H1 (cell line): ENCODE data around the gene RETREG1. TPM values are rescaled to one million over a fixed set of nuclear protein-coding genes. Genes with fewer than 3 reads are reported as not detected.

Experiments used
- CTCF ChIA-PET: fragments of 300-600 bp; sonication (Branson Sonifier 250); formaldehyde crosslinking; loops from one replicate; lab custom pipeline; 2021; ENCODE audit not compliant: partially characterized antibody; lab: Charles Lee
- POLR2A ChIA-PET: fragments of 300-600 bp; sonication (Branson Sonifier 250); formaldehyde crosslinking; loops from one replicate; lab custom pipeline; 2021; ENCODE audit warnings: inconsistent platforms; ENCODE audit not compliant: partially characterized antibody; lab: Charles Lee
- DNase-seq, 2 experiments: peaks; one replicate each; pipeline versions ENCODE4 v3.0.0 to v3.0.0-alpha.2; 2010 to 2022; ENCODE audit warnings: low spot score in 2 of 2, low read depth in 1 of 2, mixed read lengths in 1 of 2
- FAIRE-seq: peaks from 2 replicates; lab custom pipeline; 2011; peaks lifted over from hg19 to GRCh38; lab: Jason Lieb, UNC
- H2AFZ ChIP-seq: 2 replicates; pipeline ENCODE4 v1.8.1; 2012; ENCODE audit warnings: low read length, inconsistent platforms
- H2AK5ac ChIP-seq: 2 replicates; pipeline ENCODE4 v1.6.1; 2013; ENCODE audit warnings: low read depth, low read length
- H2BK120ac ChIP-seq: replicated peaks from 2 replicates; pipeline ENCODE3; 2013; ENCODE audit warnings: low read depth, low read length, inconsistent platforms
- H2BK12ac ChIP-seq: 2 replicates; pipeline ENCODE4 v1.6.1; 2013; ENCODE audit warnings: low read depth, low read length
- H2BK15ac ChIP-seq: 2 replicates; pipeline ENCODE4 v1.6.1; 2013; ENCODE audit warnings: low read length
- H2BK20ac ChIP-seq: 2 replicates; pipeline ENCODE4 v1.6.1; 2013; ENCODE audit warnings: low read length
- H2BK5ac ChIP-seq: 2 replicates; pipeline ENCODE4 v1.6.1; 2013; ENCODE audit warnings: low read depth, low read length
- H3K14ac ChIP-seq: 2 replicates; pipeline ENCODE4 v1.6.1; 2013; ENCODE audit warnings: inconsistent platforms; ENCODE audit not compliant: insufficient read length
- H3K18ac ChIP-seq: 2 replicates; pipeline ENCODE4 v1.6.1; 2013; ENCODE audit warnings: low read length; ENCODE audit errors: extremely low read depth
- H3K23ac ChIP-seq: 2 replicates; pipeline ENCODE4 v1.6.1; 2013; ENCODE audit warnings: inconsistent platforms; ENCODE audit not compliant: insufficient read length
- H3K23me2 ChIP-seq: 2 replicates; pipeline ENCODE4 v1.6.1; 2013; ENCODE audit warnings: low read depth, low read length
- H3K27ac ChIP-seq: 2 replicates; pipeline ENCODE4 v1.6.1; 2011; ENCODE audit warnings: low read depth, low read length, inconsistent platforms
- H3K27me3 ChIP-seq, 4 experiments: replicated peaks in 1 of 4; 1 replicate in 1 of 4; 2 replicates in 3 of 4; pipeline versions ENCODE4 v1.6.1 to v1.8.1; 2011 to 2013; ENCODE audit warnings: low read length in 3 of 4, mild to moderate bottlenecking in 3 of 4, inconsistent platforms in 2 of 4, mixed read lengths in 2 of 4, moderate library complexity in 1 of 4; ENCODE audit not compliant: control insufficient read depth in 3 of 4, insufficient read depth in 3 of 4; ENCODE audit errors: extremely low read depth in 1 of 4
- H3K36me3 ChIP-seq, 4 experiments: 2 replicates each; pipeline versions ENCODE4 v1.6.1 to v1.8.1; 2011 to 2013; ENCODE audit warnings: mild to moderate bottlenecking in 4 of 4, low read length in 3 of 4, moderate library complexity in 2 of 4, control low read depth in 1 of 4, inconsistent platforms in 1 of 4; ENCODE audit not compliant: insufficient read depth in 4 of 4, control insufficient read depth in 2 of 4
- H3K4ac ChIP-seq: replicated peaks from 2 replicates; pipeline ENCODE3; 2013; ENCODE audit warnings: low read length, low read depth, mixed read lengths, inconsistent platforms; ENCODE audit not compliant: insufficient read length
- H3K4me1 ChIP-seq, 4 experiments: replicated peaks in 1 of 4; 1 replicate in 1 of 4; 2 replicates in 3 of 4; pipeline versions ENCODE4 v1.6.1 to v1.8.1; 2011 to 2013; ENCODE audit warnings: low read length in 3 of 4, inconsistent platforms in 2 of 4, mixed read lengths in 1 of 4; ENCODE audit not compliant: insufficient read depth in 4 of 4, control insufficient read depth in 3 of 4
- H3K4me2 ChIP-seq, 2 experiments: 2 replicates each; pipeline versions ENCODE4 v1.6.1 to v1.8.1; 2011 to 2013; ENCODE audit warnings: low read depth in 2 of 2, low read length in 2 of 2, control low read depth in 1 of 2, inconsistent platforms in 1 of 2, mild to moderate bottlenecking in 1 of 2; ENCODE audit not compliant: insufficient read depth in 1 of 2
- H3K4me3 ChIP-seq, 4 experiments: fragments of 200-600, 300-600 bp in 1 of 4; sonication (generic), shearing (Covaris generic), sonication (Bioruptor Twin) in 1 of 4; 2 replicates each; pipeline versions ENCODE4 v1.5.1 to v1.8.1; 2011 to 2016; ENCODE audit warnings: low read length in 4 of 4, low read depth in 3 of 4, control low read depth in 2 of 4, inconsistent platforms in 2 of 4, mild to moderate bottlenecking in 2 of 4, mixed read lengths in 1 of 4, moderate library complexity in 1 of 4; ENCODE audit not compliant: insufficient read depth in 2 of 4; ENCODE audit errors: extremely low read depth in 1 of 4
- H3K56ac ChIP-seq: replicated peaks from 2 replicates; pipeline ENCODE3; 2013; ENCODE audit warnings: low read depth, mild to moderate bottlenecking, mixed read lengths, low read length, inconsistent platforms; ENCODE audit not compliant: insufficient read length
- H3K79me1 ChIP-seq: 2 replicates; pipeline ENCODE4 v1.6.1; 2013; ENCODE audit warnings: low read depth, low read length, control low read depth
- H3K79me2 ChIP-seq, 2 experiments: 2 replicates each; pipeline versions ENCODE4 v1.6.1 to v1.8.1; 2012 to 2013; ENCODE audit warnings: low read length in 2 of 2, mild to moderate bottlenecking in 2 of 2, inconsistent platforms in 1 of 2; ENCODE audit not compliant: insufficient read depth in 2 of 2, control insufficient read depth in 1 of 2
- H3K9ac ChIP-seq, 4 experiments: replicated peaks in 1 of 4; 1 replicate in 1 of 4; 2 replicates in 3 of 4; pipeline versions ENCODE4 v1.6.1 to v1.8.1; 2011 to 2013; ENCODE audit warnings: low read depth in 3 of 4, low read length in 3 of 4, control low read depth in 2 of 4, mild to moderate bottlenecking in 2 of 4, moderate library complexity in 2 of 4, inconsistent platforms in 1 of 4; ENCODE audit errors: extremely low read depth in 1 of 4
- H3K9me3 ChIP-seq, 2 experiments: 2 replicates each; pipeline versions ENCODE4 v1.6.1 to v1.8.1; 2012 to 2013; ENCODE audit warnings: mild to moderate bottlenecking in 2 of 2, moderate library complexity in 2 of 2, control low read depth in 1 of 2, inconsistent platforms in 1 of 2, low read depth in 1 of 2, low read length in 1 of 2, mixed read lengths in 1 of 2; ENCODE audit not compliant: insufficient read depth in 2 of 2
- H4K20me1 ChIP-seq, 2 experiments: replicated peaks in 1 of 2; 2 replicates each; pipeline versions ENCODE3 to v1.8.1; 2011 to 2013; ENCODE audit warnings: inconsistent platforms in 2 of 2, low read length in 2 of 2, mild to moderate bottlenecking in 1 of 2; ENCODE audit not compliant: insufficient read depth in 2 of 2, control insufficient read depth in 1 of 2
- H4K5ac ChIP-seq: 2 replicates; pipeline ENCODE4 v1.6.1; 2013; ENCODE audit warnings: low read length, low read depth, mixed read lengths, inconsistent platforms; ENCODE audit not compliant: insufficient read length
- H4K8ac ChIP-seq: 2 replicates; pipeline ENCODE4 v1.8.0; 2013; ENCODE audit warnings: mild to moderate bottlenecking, moderate library complexity, low read length, inconsistent platforms; ENCODE audit not compliant: insufficient read depth; ENCODE audit errors: extremely low read depth
- H4K91ac ChIP-seq: replicated peaks from 2 replicates; pipeline ENCODE3; 2013; ENCODE audit warnings: low read length, mixed read lengths, inconsistent platforms; ENCODE audit not compliant: insufficient read length
- MAFK ChIP-seq: IDR thresholded peaks from 2 replicates; pipeline ENCODE4 v1.6.1; 2012; ENCODE audit warnings: low read depth, mild to moderate bottlenecking, improper control_type of control experiment, low read length
- POLR2AphosphoS5 ChIP-seq: IDR thresholded peaks from 2 replicates; pipeline ENCODE4 v1.6.1; 2011; ENCODE audit warnings: low read depth, low read length
- SIN3A ChIP-seq, 2 experiments: IDR thresholded peaks in 1 of 2; conservative IDR thresholded peaks in 1 of 2; 2 replicates each; pipeline ENCODE4 v1.6.1; 2011 to 2012; ENCODE audit warnings: low read length in 2 of 2, improper control_type of control experiment in 1 of 2, low read depth in 1 of 2, mild to moderate bottlenecking in 1 of 2
- TBP ChIP-seq: IDR thresholded peaks from 2 replicates; pipeline ENCODE4 v1.6.1; 2011; ENCODE audit warnings: low read depth, low read length, improper control_type of control experiment
- USF2 ChIP-seq: IDR thresholded peaks from 2 replicates; pipeline ENCODE4 v1.6.1; 2011; ENCODE audit warnings: low read length, improper control_type of control experiment
- WGBS, 2 experiments: shearing (Covaris generic) in 1 of 2; methylation state at CpG; one replicate each; pipeline versions ENCODE4 v1.1.6 to v1.1.7; 2013 to 2015; ENCODE audit warnings: low lambda C conversion rate in 2 of 2, mixed read lengths in 2 of 2, inconsistent platforms in 1 of 2, low coverage in 1 of 2, missing lambda C conversion rate in 1 of 2; ENCODE audit not compliant: insufficient replicate concordance in 2 of 2, insufficient coverage in 1 of 2, insufficient read length in 1 of 2; ENCODE audit errors: extremely low coverage in 1 of 2, missing lambda C conversion rate in 1 of 2; 5-methylcytosine and 5-hydroxymethylcytosine counted together
- polyA plus RNA-seq, 7 experiments: library from polyadenylated mRNA; depleted of rRNA in 3 of 7; stranded (reverse) in 5 of 7; unstranded in 2 of 7; fragments of >200 nt in 5 of 7; fragments of 200-250 nt in 2 of 7; gene quantifications; 1 replicate in 5 of 7; 2 replicates in 1 of 7; 4 replicates in 1 of 7; pipeline versions ENCODE4 v1.2.1 to v1.2.3, GENCODE V29; 2011 to 2013; ENCODE audit warnings: missing spikeins in 2 of 7, mixed read lengths in 2 of 7
- total RNA-seq: library from RNA; stranded (reverse); fragmentation: NEBNext Ultra II Directional; extraction: Animal tissue kit (Norgen Biotek cat#: 25700); gene quantifications from 2 replicates; pipeline ENCODE4 v1.2.1, GENCODE V29; 2021

The RETREG1 gene
- total and polyA plus RNA-seq, 2 of the 8 experiments (the other 6 are each of a cell fraction or from before 2014, with no cell fraction given), result 0.62 to 1.9 TPM

- H4K20me1 ChIP-seq, result peaks cover 0 to 2% of the 10 kb centered on the region in 2 experiments
- H3K23me2 ChIP-seq, result peaks cover 9% of the 10 kb centered on the region
- H3K23ac ChIP-seq, result no peak overlapping the region
- H3K18ac ChIP-seq, result no peak overlapping the region
- H3K4me2 ChIP-seq, result peak overlapping the region; percentile 85 to 98
- H3K9ac ChIP-seq, result peak overlapping the region; percentile 67 to 80 (median 74); a peak in 6 of 7 replicates
- no peak overlapping the region for H2BK15ac ChIP-seq
- peak overlapping the region; percentile 78; the same call in 1 of the 2 replicates for H4K8ac ChIP-seq
- WGBS, 2 experiments, result 12% methylated on average over 39 of the region's 40 CpGs; no CpG with 5 or more reads in 1 of the 2 experiments
- H3K36me3 ChIP-seq, result peaks cover 14 to 33% (median 21%) of the 10 kb centered on the region in 4 experiments
- H2BK5ac ChIP-seq, result peak overlapping the region; percentile 72; the same call in 1 of the 2 replicates
- H3K9me3 ChIP-seq, result no peaks in the 10 kb centered on the region
- H3K79me2 ChIP-seq, result peaks cover 3 to 29% of the 10 kb centered on the region in 2 experiments; a peak in 3 of 4 replicates
- no peak overlapping the region for H4K5ac ChIP-seq
- H3K56ac ChIP-seq, result no peak overlapping the region
- no peak overlapping the region for H3K27ac ChIP-seq
- H3K4me1 ChIP-seq, result peaks cover 0 to 12% (median 3%) of the 10 kb centered on the region in 4 experiments; a peak in 6 of 7 replicates
- CTCF ChIA-PET, result interaction anchor here (0.6 to 3.8 kb wide), 5 partner anchors 8 to 1843 kb away, joined by 3 to 14 read pairs (median 3); no protein-coding TSS in a partner anchor
- H4K91ac ChIP-seq, result peak overlapping the region; percentile 5
- no peak for FAIRE-seq
- H2AK5ac ChIP-seq, result no peak overlapping the region
- H3K27me3 ChIP-seq, result no peaks in the 10 kb centered on the region
- no peak overlapping the region for H2BK120ac ChIP-seq
- H2BK20ac ChIP-seq, result no peak overlapping the region
- POLR2A ChIA-PET, result interaction anchor here (0.7 kb wide), 1 partner anchor 958 kb away, joined by 3 read pairs; no protein-coding TSS in a partner anchor
- H3K4ac ChIP-seq, result peak overlapping the region; percentile 17
- DNase-seq, result no peak
- no peak for TF ChIP-seq MAFK
- TF ChIP-seq TBP, result no peak
- no peak for TF ChIP-seq POLR2AphosphoS5
- 0 out of 4 replicates have a peak, but pooled peaks of 1 of the 2 experiments have one; percentile 6 for TF ChIP-seq SIN3A (conservative IDR thresholded peaks at IDR 0.05 in 1 of 2, IDR thresholded peaks at IDR 0.05 in 1 of 2; ENCODE audit: low read depth in 1 of 2, low read length in 2 of 2)
- no peak for TF ChIP-seq USF2
- peak overlapping the region; percentile 94 to 98 (median 94) for H3K4me3 ChIP-seq
- peak overlapping the region; percentile 61; the same call in 1 of the 2 replicates for H2AFZ ChIP-seq
- H3K79me1 ChIP-seq, result peaks cover 2% of the 10 kb centered on the region; the same call in 1 of the 2 replicates
- H3K14ac ChIP-seq, result no peak overlapping the region
- H2BK12ac ChIP-seq, result no peak overlapping the region
Measured at GRCh38 chr5:16464664-16465543, 151.9 kb downstream of the RETREG1 start.
